ENCODE data around the gene PRAMEF12. TPM values are rescaled to one million over a fixed set of nuclear protein-coding genes. Genes with fewer than 3 reads are reported as not detected.

The PRAMEF12 gene
- total and polyA plus RNA-seq, 10 of the 15 experiments (the other 5 are each of a cell fraction or from before 2014, with no cell fraction given): not detected

- Histone ChIP-seq H2AFZ (ENCODE audit: control insufficient read depth, low read depth, low read length) (no peak overlapping the region), H3K27ac (ENCODE audit: control insufficient read depth, insufficient read depth) (no peak overlapping the region), H3K79me2 (ENCODE audit: control insufficient read depth, insufficient read depth, low read length) (no peaks in the 10 kb centered on the region), H3K27me3 (replicated peaks in 1 of 2; ENCODE audit: control insufficient read depth in 2 of 2, insufficient read depth in 2 of 2, low read length in 1 of 2) (no peaks in the 10 kb centered on the region; a peak in 1 of 4 replicates), H3K9me3 (replicated peaks; ENCODE audit: control insufficient read depth, insufficient read depth, low read length) (no peaks in the 10 kb centered on the region), H4K20me1 (ENCODE audit: control insufficient read depth, insufficient read depth) (no peaks in the 10 kb centered on the region), H3K9ac (ENCODE audit: control insufficient read depth, insufficient read depth, low read length) (no peak overlapping the region), H3K4me2 (ENCODE audit: control insufficient read depth, insufficient read depth) (no peak overlapping the region), H3K4me3 (no peak overlapping the region), H3K4me1 (ENCODE audit: control insufficient read depth, insufficient read depth, low read length) (no peaks in the 10 kb centered on the region), H3K36me3 (ENCODE audit: control insufficient read depth in 2 of 2, insufficient read depth in 2 of 2, low read length in 1 of 2) (no peaks in the 10 kb centered on the region)
- SMC1A ChIA-PET (ENCODE audit: uncharacterized antibody, unreplicated experiment): no interaction called here
- no peak for ATAC-seq
- DNase-seq (ENCODE audit: low read depth, low spot score): no peak
- TF ChIP-seq SIX5 (IDR thresholded peaks at IDR 0.05; ENCODE audit: low read depth, low read length, severe bottlenecking) (no peak), HDAC2 (IDR thresholded peaks at IDR 0.05) (no peak), TCF3 (IDR thresholded peaks at IDR 0.05; ENCODE audit: borderline replicate concordance, insufficient read depth, low read depth, low read length) (no peak), RAD51 (IDR thresholded peaks at IDR 0.05) (no peak), ZNF24 (IDR thresholded peaks at IDR 0.05) (no peak), JUND (IDR thresholded peaks at IDR 0.05; ENCODE audit: low read depth, low read length) (no peak), POU2F2 (IDR thresholded peaks at IDR 0.05; ENCODE audit: borderline replicate concordance, low read depth, low read length) (no peak), MYC (IDR thresholded peaks at IDR 0.05; ENCODE audit: insufficient read depth, insufficient read length, insufficient replicate concordance, low read length, severe bottlenecking) (no peak), CEBPZ (IDR thresholded peaks at IDR 0.05; ENCODE audit: low read depth, low read length) (no peak), GABPA (IDR thresholded peaks at IDR 0.05; ENCODE audit: low read depth) (no peak), CHD4 (IDR thresholded peaks at IDR 0.05) (no peak)
- 0% methylated on average over 2 of the region's 2 CpGs for WGBS (ENCODE audit: insufficient coverage, insufficient replicate concordance, low lambda C conversion rate, missing lambda C conversion rate)
- FAIRE-seq: no peak
- in situ Hi-C loops (cut with MboI) (no loop called here), intact Hi-C loops (cut with micrococcal nuclease; ENCODE audit: unreplicated experiment) (no loop called here)
- no TSS peak for BruUV-seq (replicated peaks)
- POLR2A ChIA-PET: no interaction called here
- RAD21 ChIA-PET (ENCODE audit: unreplicated experiment): no interaction called here
- CTCF ChIA-PET: no interaction called here
Measured at GRCh38 chr1:12769031-12769430, 4.5 kb upstream of the PRAMEF12 start.

Measured in GM12878 (cell line).